Stimulated activated CD4-positive, alpha-beta T cell treated with anti-CD3 and anti-CD28 coated beads, Interleukin-4, amount 100 ng/mL, for 48 hours (primary cell): ENCODE results near the gene ABCF1.
A peak's percentile ranks its signal among the peaks of the same experiment; 100 is the strongest.

ENCODE experiments used
- DNase-seq, 2 donors: peaks; one replicate each; pipeline ENCODE4 v3.0.0-alpha.2; 2020; ENCODE audit warnings: low read depth in 2 of 2

Gene ABCF1

GRCh38 chr6:30601815-30602641, 30.8 kb downstream of the ABCF1 start:
- no peak for DNase-seq

GRCh38 chr6:30603961-30604360, 32.7 kb downstream of the ABCF1 start:
- no peak for DNase-seq

- no peak for DNase-seq
Observed at GRCh38 chr6:30610065-30610464, 38.8 kb downstream of the ABCF1 start.

DNA sequence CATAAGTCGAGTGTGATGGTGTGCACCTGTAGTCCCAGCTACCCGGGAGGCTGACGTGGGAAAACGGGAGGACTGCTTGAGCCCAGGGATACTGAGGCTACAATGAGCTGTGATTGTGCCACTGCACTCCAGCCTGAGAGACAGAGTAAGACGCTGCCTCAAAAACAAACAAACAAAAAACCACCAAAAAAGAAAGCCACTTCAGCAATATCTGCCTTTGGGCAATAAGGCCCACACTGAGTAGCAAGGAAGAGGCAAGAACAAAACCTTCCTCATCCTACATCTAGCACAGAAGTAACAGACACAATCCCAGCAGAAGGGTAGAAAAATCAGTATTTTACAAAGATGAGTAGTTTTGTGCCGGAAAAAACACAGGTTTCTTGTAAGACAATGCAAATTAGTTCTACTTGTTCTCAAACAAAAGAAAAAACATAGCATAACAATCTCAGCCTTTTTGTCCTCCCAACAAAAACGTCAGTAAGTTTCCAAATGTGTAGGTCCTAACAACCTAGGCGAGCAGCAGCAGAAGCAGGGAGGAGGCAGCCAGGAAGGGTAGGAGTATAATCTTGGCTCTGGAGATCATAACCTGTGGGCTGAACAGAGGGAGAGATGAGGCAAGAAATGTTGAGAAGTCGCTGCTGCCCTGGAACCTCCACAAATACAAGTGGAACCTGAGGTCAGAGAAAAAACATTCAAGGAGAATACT, 40.1 kb downstream of the ABCF1 start:
- DNase-seq, result no peak

GRCh38 chr6:30611856-30612194, 40.6 kb downstream of the ABCF1 start:
- DNase-seq, result no peak

- DNase-seq, result no peak
Observed at GRCh38 chr6:30612213-30612612, 41.0 kb downstream of the ABCF1 start.

- DNase-seq, result no peak
Observed at GRCh38 chr6:30612687-30613248, 41.5 kb downstream of the ABCF1 start.

DNA sequence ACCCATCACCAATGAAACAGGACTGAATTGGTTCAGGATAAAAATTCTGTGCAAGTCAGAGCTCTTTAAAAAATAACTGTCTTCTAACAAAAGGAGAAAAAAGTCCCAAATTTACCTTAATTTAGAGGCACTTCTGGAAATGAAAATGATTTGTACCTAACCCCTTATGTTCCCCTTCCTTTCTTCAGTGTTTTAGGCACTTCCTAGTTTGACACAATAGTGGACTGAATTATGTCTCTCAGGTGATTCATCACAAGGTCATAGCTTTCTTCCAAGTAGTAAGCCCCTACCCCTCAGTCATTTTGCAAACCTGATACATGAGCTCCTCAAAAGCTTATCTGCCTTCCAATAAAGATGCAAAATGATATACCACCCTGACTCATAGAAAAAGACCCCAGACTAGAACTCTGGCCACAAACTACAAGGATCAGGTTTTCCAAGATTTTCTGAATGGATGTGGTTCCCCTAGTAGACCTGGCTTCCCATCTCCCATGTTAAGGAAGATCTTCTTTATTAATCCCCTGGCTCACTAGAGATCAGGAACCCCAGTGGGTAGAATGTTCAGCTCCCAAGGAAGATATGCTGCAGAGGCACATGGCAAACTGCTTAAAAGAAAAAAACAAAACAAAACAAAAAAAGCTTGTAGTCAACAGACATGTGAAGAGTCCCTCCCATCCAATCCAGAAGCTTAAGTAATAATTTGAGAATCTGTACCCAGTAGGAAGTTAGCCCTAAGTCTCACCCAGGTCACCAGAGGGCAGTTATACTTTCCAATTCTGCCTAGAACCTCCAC, 42.2 kb downstream of the ABCF1 start:
- no peak for DNase-seq

DNA sequence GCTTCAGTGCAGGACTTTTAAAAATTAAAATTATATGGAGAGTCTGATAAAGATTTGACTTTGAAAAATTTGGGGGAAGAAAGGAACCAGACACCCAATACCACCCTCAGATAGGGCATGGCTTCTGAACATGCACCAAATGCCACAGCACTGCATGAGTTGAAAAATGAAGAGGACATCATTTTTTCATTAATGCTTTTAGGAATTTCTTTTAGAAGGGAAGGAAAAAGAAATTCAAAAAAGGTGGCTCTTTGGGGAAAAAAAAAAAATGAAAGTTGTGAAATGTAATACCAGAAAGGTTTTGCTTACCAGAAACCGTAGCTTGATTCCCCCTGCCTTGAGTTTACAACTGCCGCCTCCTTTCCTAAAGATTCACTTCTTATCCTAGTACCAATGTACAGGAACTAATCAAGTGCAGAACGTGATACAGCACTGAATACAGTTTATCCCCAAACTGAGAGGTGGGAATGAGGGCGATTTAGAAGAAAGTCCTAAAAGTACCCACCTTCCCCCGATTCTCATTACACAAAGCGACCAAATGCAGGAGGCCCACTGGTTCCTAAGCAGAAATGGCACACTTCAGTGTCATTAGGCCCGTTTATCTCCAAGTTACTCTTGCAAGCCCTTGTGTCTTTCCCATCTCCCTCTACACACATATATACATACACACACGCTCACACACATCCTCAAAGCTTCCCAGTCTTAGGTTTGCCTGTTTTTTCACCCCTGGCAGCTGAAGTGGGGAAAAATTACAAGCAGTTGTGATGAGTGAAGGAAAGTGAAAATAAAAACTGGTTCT, 43.0 kb downstream of the ABCF1 start:
- no peak for DNase-seq

- DNase-seq, result peak; percentile 53 to 81
Observed at GRCh38 chr6:30614843-30615218, 43.6 kb downstream of the ABCF1 start.

DNA sequence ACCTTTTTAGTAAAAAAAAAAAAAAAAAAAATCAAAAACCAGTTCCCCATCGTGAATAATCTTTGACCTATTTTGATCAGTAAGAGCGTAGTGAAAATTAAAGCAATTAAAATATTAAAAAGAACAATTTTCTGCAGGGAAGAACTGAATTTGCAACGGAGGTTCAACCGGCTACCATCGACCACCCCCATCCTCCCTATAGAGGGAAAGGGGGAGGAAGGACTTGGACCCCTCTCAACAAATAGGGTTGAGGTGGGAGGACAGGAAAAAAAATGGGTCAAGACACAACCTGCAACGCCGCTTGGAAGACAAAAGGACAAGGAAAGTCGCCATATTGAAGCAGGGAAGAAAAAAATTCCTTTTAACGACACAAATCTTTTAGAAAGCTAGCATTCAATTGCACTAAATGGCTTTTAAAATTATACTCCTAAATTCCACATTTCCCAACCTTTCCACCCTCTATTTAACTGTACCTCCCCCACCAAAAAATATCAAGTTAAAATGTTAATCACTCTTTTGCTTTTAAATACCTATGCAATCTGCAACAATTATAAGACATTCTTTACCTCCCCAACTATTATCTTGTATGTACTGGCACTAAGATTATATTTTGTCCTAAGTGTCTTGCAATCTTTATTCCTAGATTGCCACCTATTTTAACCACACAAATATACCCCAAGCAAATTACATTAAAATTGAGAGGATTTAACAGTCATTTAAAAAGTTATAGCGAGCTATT, 44.1 kb downstream of the ABCF1 start:
- peak in 1 of 2 donors; percentile 23 for DNase-seq

- DNase-seq, result no peak
Observed at GRCh38 chr6:30615958-30616810, 44.9 kb downstream of the ABCF1 start.

DNA sequence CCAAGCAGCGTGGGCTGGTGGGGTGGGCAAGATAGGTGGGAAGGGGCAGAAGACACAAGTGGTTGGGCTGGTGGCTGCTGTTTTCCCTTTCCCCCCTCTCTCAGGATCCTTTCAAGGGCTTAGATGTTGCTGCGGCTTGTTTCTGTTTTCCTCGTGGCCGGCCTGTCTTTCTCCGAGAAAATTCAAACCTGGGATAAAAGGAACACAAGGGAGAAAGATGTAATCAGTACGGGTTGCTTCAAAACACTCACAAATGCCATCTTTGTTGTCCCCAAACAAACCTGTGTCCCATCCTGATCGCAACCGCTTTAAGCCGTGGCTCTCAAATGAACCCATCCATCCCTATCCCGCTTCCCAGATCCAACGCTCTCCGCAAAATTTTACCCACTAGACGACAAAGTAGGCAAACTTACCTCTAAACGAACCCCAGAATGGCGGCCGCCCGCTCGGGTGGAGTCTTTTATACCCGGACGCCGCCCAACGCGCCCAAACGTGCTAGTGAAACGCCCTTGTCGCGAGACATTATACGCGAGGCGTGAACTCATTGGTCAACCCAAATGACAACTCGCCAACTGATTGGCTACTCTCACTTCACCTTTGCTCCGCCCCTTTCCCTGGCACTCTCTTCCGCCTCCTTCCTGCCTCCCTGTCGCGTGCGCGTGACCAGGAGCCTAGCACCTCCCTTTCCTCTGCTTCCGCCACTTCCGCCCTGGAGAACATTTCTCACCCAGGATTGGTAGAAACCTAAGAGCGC, 45.7 kb downstream of the ABCF1 start, which contains the start of gene PPP1R10:
Gene PPP1R10 (minus strand): TSS at position 433 of the 754 bp plus-strand sequence. CDS start 7,299 bp downstream, outside the sequence.
- DNase-seq, result peak; percentile 91 to 97

DNA sequence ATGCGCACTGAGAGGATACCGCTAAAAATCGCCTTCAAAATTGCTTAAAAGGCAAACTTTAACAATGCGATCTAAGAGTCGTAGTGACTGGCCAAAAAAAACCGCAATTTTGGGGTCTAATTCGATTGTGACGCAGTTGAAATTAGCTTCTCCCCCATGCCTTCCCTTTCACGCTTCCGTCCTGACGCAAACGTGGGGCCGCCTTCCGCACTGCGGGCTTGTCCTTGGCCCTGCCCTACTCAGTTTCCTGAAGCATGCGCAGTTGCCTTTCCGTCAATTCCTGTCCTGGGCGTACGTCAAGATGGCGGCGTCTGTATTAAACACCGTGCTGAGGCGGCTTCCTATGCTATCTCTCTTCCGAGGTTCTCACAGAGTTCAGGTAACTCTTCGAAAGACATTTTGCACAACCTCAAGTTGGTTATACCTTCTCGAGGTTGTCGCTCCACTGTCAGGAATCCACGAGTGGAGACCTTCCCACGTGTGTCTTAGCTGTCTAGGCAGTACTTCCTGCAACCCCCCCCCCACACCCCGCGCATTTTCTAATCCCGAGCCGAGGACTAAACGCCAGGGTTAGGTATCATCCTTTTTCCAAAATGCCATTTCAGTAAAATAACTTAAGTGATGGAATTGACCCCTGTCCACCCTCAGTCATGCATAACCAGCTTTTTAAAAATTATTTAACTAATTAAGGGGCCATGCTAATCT, 46.5 kb downstream of the ABCF1 start, which contains the start of gene MRPS18B:
Gene MRPS18B (plus strand): TSS at position 276 of the 705 bp plus-strand sequence. CDS start 26 bp downstream, at position 302.
- DNase-seq, result peak; percentile 93 to 96

DNA sequence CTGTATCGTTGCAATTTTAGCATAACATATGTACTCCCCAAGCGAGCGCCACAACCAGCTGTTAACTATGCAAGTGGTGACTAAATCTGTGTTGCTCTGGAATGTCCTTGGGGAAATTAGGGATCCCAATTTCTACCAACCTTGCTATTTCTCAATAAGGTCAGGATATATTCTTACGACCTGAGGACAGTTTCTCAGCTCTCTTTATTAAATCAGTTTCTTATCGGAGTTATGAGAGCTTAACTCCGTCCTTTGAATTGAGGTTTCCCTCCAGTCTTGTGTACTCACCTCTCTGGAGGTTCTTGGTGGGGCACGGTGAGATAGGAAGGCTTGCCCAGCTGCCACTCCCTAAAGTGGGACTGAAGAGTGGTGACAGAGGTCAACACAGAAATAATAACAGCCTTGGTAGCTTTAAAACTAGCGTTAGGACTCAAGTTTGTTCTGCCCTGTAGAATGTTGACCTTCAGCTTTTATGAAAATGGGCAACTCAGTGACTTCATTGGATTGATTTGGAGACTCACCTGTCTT, 47.1 kb downstream of the ABCF1 start:
- no peak for DNase-seq

- no peak for DNase-seq
Observed at GRCh38 chr6:30619561-30619960, 48.3 kb downstream of the ABCF1 start.

DNA sequence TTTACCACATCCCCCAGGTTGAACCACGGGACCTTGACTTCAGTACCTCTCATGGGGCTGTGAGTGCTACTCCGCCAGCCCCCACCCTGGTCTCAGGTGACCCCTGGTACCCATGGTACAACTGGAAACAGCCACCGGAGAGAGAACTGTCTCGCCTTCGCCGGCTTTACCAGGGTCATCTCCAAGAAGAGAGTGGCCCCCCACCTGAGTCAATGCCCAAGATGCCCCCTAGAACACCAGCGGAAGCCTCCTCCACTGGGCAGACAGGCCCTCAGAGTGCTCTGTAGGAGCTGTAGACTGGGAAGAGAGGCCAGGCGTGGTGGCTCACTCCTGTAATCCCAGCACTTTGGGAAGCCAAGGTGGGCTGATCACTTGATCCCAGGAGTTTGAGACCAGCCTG, 54.3 kb downstream of the ABCF1 start:
- DNase-seq, result no peak
